CD14-positive monocyte (primary cell): ENCODE measurements around the gene RAMP1. TPM values are rescaled to one million over a fixed set of nuclear protein-coding genes. Genes with fewer than 3 reads are reported as not detected.
A peak's percentile ranks its signal among the peaks of the same experiment; 100 is the strongest.

Experiments used
- DNase-seq, 3 donors: peaks; one replicate each; pipeline ENCODE4 v3.0.0-alpha.2; 2011 to 2022
- H2AFZ ChIP-seq: 2 replicates; pipeline ENCODE4 v1.6.0; 2012; ENCODE audit warnings: mild to moderate bottlenecking, low read depth, low read length, inconsistent platforms; ENCODE audit not compliant: insufficient read depth, poor library complexity, severe bottlenecking
- H3K27ac ChIP-seq, 2 donors: 1 replicate in 1 of 2; 2 replicates in 1 of 2; pipeline ENCODE4 v1.5.1; 2012 to 2013; ENCODE audit warnings: low read length in 2 of 2, control low read depth in 1 of 2, inconsistent platforms in 1 of 2, low read depth in 1 of 2, mild to moderate bottlenecking in 1 of 2
- H3K27me3 ChIP-seq, 2 donors: one replicate each; pipeline versions ENCODE4 v1.6.0 to v1.6.1; 2011 to 2013; ENCODE audit warnings: low read length in 2 of 2; ENCODE audit not compliant: control insufficient read depth in 2 of 2, insufficient read depth in 2 of 2
- H3K36me3 ChIP-seq, 2 donors: replicated peaks in 1 of 2; 1 replicate in 1 of 2; 2 replicates in 1 of 2; pipeline versions ENCODE4 v1.5.1 to v1.6.1; 2012 to 2013; ENCODE audit warnings: low read length in 2 of 2, control low read depth in 1 of 2, inconsistent platforms in 1 of 2, mild to moderate bottlenecking in 1 of 2; ENCODE audit not compliant: insufficient read depth in 2 of 2, control insufficient read depth in 1 of 2
- H3K4me1 ChIP-seq, 2 donors: 1 replicate in 1 of 2; 2 replicates in 1 of 2; pipeline versions ENCODE4 v1.5.1 to v1.6.1; 2012 to 2013; ENCODE audit warnings: low read length in 2 of 2, control low read depth in 1 of 2, inconsistent platforms in 1 of 2, mild to moderate bottlenecking in 1 of 2, moderate library complexity in 1 of 2; ENCODE audit not compliant: insufficient read depth in 2 of 2, control insufficient read depth in 1 of 2
- H3K4me2 ChIP-seq: replicated peaks from 2 replicates; pipeline ENCODE3; 2012; ENCODE audit warnings: low read length, moderate library complexity, mild to moderate bottlenecking; ENCODE audit not compliant: poor library complexity, severe bottlenecking; ENCODE audit errors: extremely low read depth
- H3K4me3 ChIP-seq, 3 experiments: fragments of 200-600 bp in 1 of 3; sonication (generic) in 1 of 3; replicated peaks in 1 of 3; 1 replicate in 2 of 3; 2 replicates in 1 of 3; pipeline ENCODE4 v1.5.1; 2011 to 2013; ENCODE audit warnings: low read length in 3 of 3, mild to moderate bottlenecking in 3 of 3, control low read depth in 2 of 3, low read depth in 2 of 3, inconsistent platforms in 1 of 3, moderate library complexity in 1 of 3
- H3K79me2 ChIP-seq: 2 replicates; pipeline ENCODE4 v1.6.0; 2012; ENCODE audit warnings: mild to moderate bottlenecking, control low read depth, inconsistent platforms, low read length, moderate library complexity; ENCODE audit not compliant: insufficient read depth
- H3K9ac ChIP-seq: 2 replicates; pipeline ENCODE4 v1.6.0; 2017; ENCODE audit warnings: low read length, mild to moderate bottlenecking; ENCODE audit not compliant: insufficient read depth, poor library complexity, severe bottlenecking
- H3K9me3 ChIP-seq, 2 donors: replicated peaks in 1 of 2; 1 replicate in 1 of 2; 2 replicates in 1 of 2; pipeline versions ENCODE4 v1.5.1 to v1.6.1; 2012 to 2013; ENCODE audit warnings: low read length in 2 of 2, control low read depth in 1 of 2; ENCODE audit not compliant: control insufficient read depth in 1 of 2, insufficient read depth in 1 of 2
- H4K20me1 ChIP-seq: 2 replicates; pipeline ENCODE4 v1.6.0; 2012; ENCODE audit warnings: mild to moderate bottlenecking, low read length, control low read depth, moderate library complexity; ENCODE audit not compliant: insufficient read depth
- H3K27ac Mint-ChIP-seq, 7 donors: one replicate each; pipeline ENCODE4 v1.8.0; 2020; ENCODE audit warnings: mild to moderate bottlenecking in 7 of 7, mixed read lengths in 7 of 7, moderate library complexity in 6 of 7, inconsistent platforms in 2 of 7
- H3K27me3 Mint-ChIP-seq, 3 donors: one replicate each; pipeline ENCODE4 v1.8.0; 2021 to 2022; ENCODE audit warnings: low read depth in 3 of 3, mild to moderate bottlenecking in 3 of 3, mixed read lengths in 3 of 3, moderate library complexity in 3 of 3, inconsistent platforms in 1 of 3
- H3K36me3 Mint-ChIP-seq, 2 donors: one replicate each; pipeline ENCODE4 v1.8.0; 2020; ENCODE audit warnings: mixed read lengths in 2 of 2, inconsistent platforms in 1 of 2, mild to moderate bottlenecking in 1 of 2
- H3K4me1 Mint-ChIP-seq: one replicate; pipeline ENCODE4 v1.8.0; 2020; ENCODE audit warnings: mild to moderate bottlenecking, mixed read lengths
- H3K4me3 Mint-ChIP-seq, 2 donors: one replicate each; pipeline ENCODE4 v1.8.0; 2020; ENCODE audit warnings: mild to moderate bottlenecking in 2 of 2, mixed read lengths in 2 of 2, moderate library complexity in 1 of 2
- H3K9me3 Mint-ChIP-seq, 7 donors: one replicate each; pipeline ENCODE4 v1.8.0; 2020 to 2022; ENCODE audit warnings: mixed read lengths in 7 of 7, mild to moderate bottlenecking in 6 of 7, moderate library complexity in 6 of 7, inconsistent platforms in 2 of 7
- CTCF ChIP-seq: fragments of 200-600 bp; IDR thresholded peaks from one replicate; pipeline ENCODE4 v1.8.0; 2022; ENCODE audit warnings: antibody characterized with exemption, mild to moderate bottlenecking
- WGBS: methylation state at CpG from one replicate; pipeline ENCODE4 v1.1.5; 2013; ENCODE audit warnings: missing lambda C conversion rate; ENCODE audit not compliant: insufficient coverage; 5-methylcytosine and 5-hydroxymethylcytosine counted together
- intact Hi-C, 2 donors: fragments of 100-400 bp; cut with micrococcal nuclease; formaldehyde crosslinking; loops; one replicate each; pipeline versions ENCODE4 v1.15.0 to v1.15.1; 2023
- polyA plus RNA-seq, 3 donors: library from polyadenylated mRNA; depleted of rRNA in 1 of 3; unstranded in 2 of 3; stranded (reverse) in 1 of 3; fragments of 300-500 nt in 2 of 3; fragments of >200 nt in 1 of 3; fragmentation: Illumina TruSeq in 2 of 3; gene quantifications; 1 replicate in 2 of 3; 2 replicates in 1 of 3; pipeline ENCODE4 v1.2.3, GENCODE V29; 2012 to 2021

Gene RAMP1
- polyA plus RNA-seq, 3 donors, result not detected

GRCh38 chr2:237864940-237865622 lies 5.7 kb downstream of the RAMP1 start:
- H3K27ac ChIP-seq, result no peak overlapping the region
- WGBS, result 70% methylated on average over 8 of the region's 9 CpGs
- H4K20me1 ChIP-seq, result no peaks in the 10 kb centered on the region
- no peaks in the 10 kb centered on the region for H3K36me3 ChIP-seq
- Mint-ChIP-seq H3K27ac (peak overlapping the region in 2 of 7 donors; percentile 61 to 63), H3K36me3 (no peaks in the 10 kb centered on the region), H3K4me3 (no peak overlapping the region), H3K27me3 (peaks cover 22 to 47% (median 46%) of the 10 kb centered on the region in 3 donors), H3K4me1 (peaks cover 17% of the 10 kb centered on the region), H3K9me3 (peaks cover 0 to 3% (median 0%) of the 10 kb centered on the region in 7 donors)
- peaks cover 6 to 33% of the 10 kb centered on the region in 2 donors for H3K27me3 ChIP-seq
- no peaks in the 10 kb centered on the region for H3K4me1 ChIP-seq
- no peaks in the 10 kb centered on the region for H3K9me3 ChIP-seq
- H3K4me3 ChIP-seq, result no peak overlapping the region
- no peak for DNase-seq
- no peaks in the 10 kb centered on the region for H3K79me2 ChIP-seq
- H2AFZ ChIP-seq, result no peak overlapping the region
- H3K9ac ChIP-seq, result no peak overlapping the region
- intact Hi-C loops, result no loop called here
- H3K4me2 ChIP-seq, result no peak overlapping the region
- no peak for TF ChIP-seq CTCF

GRCh38 chr2:237865623-237866041 lies 6.2 kb downstream of the RAMP1 start:
- TF ChIP-seq CTCF, result no peak
- no peak overlapping the region for H3K4me3 Mint-ChIP-seq
- Histone ChIP-seq H3K9me3 (no peaks in the 10 kb centered on the region), H3K4me1 (no peaks in the 10 kb centered on the region), H3K79me2 (no peaks in the 10 kb centered on the region), H3K4me2 (no peak overlapping the region), H3K36me3 (no peaks in the 10 kb centered on the region), H3K27me3 (peaks cover 1 to 28% of the 10 kb centered on the region in 2 donors), H2AFZ (no peak overlapping the region), H3K27ac (no peak overlapping the region), H3K4me3 (no peak overlapping the region), H4K20me1 (no peaks in the 10 kb centered on the region), H3K9ac (no peak overlapping the region)
- H3K27ac Mint-ChIP-seq, result peak overlapping the region in 1 of 7 donors; percentile 61
- H3K9me3 Mint-ChIP-seq, result peaks cover 0 to 2% (median 0%) of the 10 kb centered on the region in 7 donors
- H3K36me3 Mint-ChIP-seq, result no peaks in the 10 kb centered on the region
- peaks cover 16 to 45% (median 41%) of the 10 kb centered on the region in 3 donors for H3K27me3 Mint-ChIP-seq
- intact Hi-C loops, result no loop called here
- peaks cover 11% of the 10 kb centered on the region for H3K4me1 Mint-ChIP-seq
- no peak for DNase-seq
- 73% methylated on average over 3 of the region's 7 CpGs for whole genome bisulfite sequencing
